OCI-LY1 (cell line): ENCODE data around the gene GGN.

ENCODE experiments used
- H2AFZ ChIP-seq: fragments of 200-600 bp; sonication (generic), shearing (Covaris generic); 2 replicates; pipeline ENCODE4 v1.6.0; 2014; ENCODE audit warnings: antibody characterized with exemption, mild to moderate bottlenecking, low read length
- H3F3A ChIP-seq: fragments of 200-600 bp; sonication (generic), shearing (Covaris generic); 2 replicates; pipeline ENCODE4 v1.6.0; 2014; ENCODE audit warnings: mild to moderate bottlenecking, antibody characterized with exemption, low read length, moderate library complexity; ENCODE audit not compliant: insufficient read depth
- H3K27ac ChIP-seq: fragments of 200-600 bp; sonication (generic); 2 replicates; pipeline ENCODE4 v1.5.1; 2014; ENCODE audit warnings: low read length, mixed run types, mild to moderate bottlenecking, low read depth; ENCODE audit not compliant: poor library complexity, severe bottlenecking
- H3K27me3 ChIP-seq: fragments of 200-600 bp; sonication (generic); 2 replicates; pipeline ENCODE4 v1.6.0; 2014; ENCODE audit warnings: antibody characterized with exemption, mild to moderate bottlenecking, low read length, moderate library complexity; ENCODE audit not compliant: insufficient read depth
- H3K36me3 ChIP-seq: fragments of 200-600 bp; sonication (generic); 2 replicates; pipeline ENCODE4 v1.6.1; 2014; ENCODE audit warnings: mild to moderate bottlenecking, antibody characterized with exemption, low read length, moderate library complexity, mixed read lengths; ENCODE audit not compliant: insufficient read depth
- H3K4me1 ChIP-seq: fragments of 200-600 bp; sonication (generic); 2 replicates; pipeline ENCODE4 v1.5.1; 2014; ENCODE audit warnings: mild to moderate bottlenecking, low read length, moderate library complexity; ENCODE audit not compliant: insufficient read depth, severe bottlenecking
- H3K4me2 ChIP-seq: fragments of 200-600 bp; sonication (generic), shearing (Covaris generic); 2 replicates; pipeline ENCODE4 v1.6.1; 2014; ENCODE audit warnings: low read length
- H3K4me3 ChIP-seq: fragments of 200-600 bp; sonication (generic); 2 replicates; pipeline ENCODE4 v1.5.1; 2014; ENCODE audit warnings: low read length, low read depth, mild to moderate bottlenecking, mixed read lengths; ENCODE audit not compliant: poor library complexity, severe bottlenecking
- H3K79me2 ChIP-seq: fragments of 200-600 bp; shearing (Covaris generic); 2 replicates; pipeline ENCODE4 v1.6.1; 2016; ENCODE audit warnings: mixed run types, low read length, mixed read lengths; ENCODE audit not compliant: insufficient read depth
- H3K9ac ChIP-seq: fragments of 200-600 bp; sonication (generic), shearing (Covaris generic); 2 replicates; pipeline ENCODE4 v1.6.1; 2014; ENCODE audit warnings: mild to moderate bottlenecking, low read length, mixed read lengths
- H3K9me2 ChIP-seq: fragments of 200-600 bp; sonication (generic), shearing (Covaris generic); 2 replicates; pipeline ENCODE4 v1.6.1; 2014; ENCODE audit warnings: low read depth, mild to moderate bottlenecking, low read length, mixed read lengths
- H3K9me3 ChIP-seq: fragments of 200-600 bp; shearing (Covaris generic); 2 replicates; pipeline ENCODE4 v1.6.1; 2014; ENCODE audit warnings: low read length, mixed read lengths
- H4K20me1 ChIP-seq: fragments of 200-600 bp; sonication (generic), shearing (Covaris generic); 2 replicates; pipeline ENCODE4 v1.6.0; 2016; ENCODE audit warnings: mild to moderate bottlenecking, low read length; ENCODE audit not compliant: insufficient read depth
- CTCF ChIP-seq: fragments of 200-600 bp; sonication (generic), shearing (Covaris generic); IDR thresholded peaks from 2 replicates; pipeline ENCODE4 v1.5.1; 2017; ENCODE audit warnings: mild to moderate bottlenecking, antibody characterized with exemption, low read length, moderate library complexity, mixed read lengths
- EZH2 ChIP-seq: fragments of 200-600 bp; sonication (generic), shearing (Covaris generic); IDR thresholded peaks from 2 replicates; pipeline ENCODE4 v1.8.0; 2017; ENCODE audit warnings: borderline replicate concordance, mixed run types, mild to moderate bottlenecking, antibody characterized with exemption, low read length, moderate library complexity, mixed read lengths

Gene GGN

GRCh38 chr19:38433268-38433733 is 45.5 kb upstream of the GGN start, which contains the start of gene RYR1:
RYR1 (plus strand) TSS chr19:38433691; CDS start chr19:38433830, 139 bp downstream.
- Histone ChIP-seq H3K36me3 (no peaks in the 10 kb centered on the region), H3K4me3 (no peak within 1 kb of the TSS), H3K4me1 (peaks cover 12% of the 10 kb centered on the region), H3K9me3 (no peaks in the 10 kb centered on the region), H3K79me2 (no peaks in the 10 kb centered on the region), H3K9ac (no peak within 1 kb of the TSS), H3K9me2 (no peaks in the 10 kb centered on the region), H3K4me2 (peak within 1 kb of the TSS; percentile 13; the same call in 1 of the 2 replicates), H3K27ac (no peak within 1 kb of the TSS), H3K27me3 (no peaks in the 10 kb centered on the region; the same call in 1 of the 2 replicates), H4K20me1 (no peaks in the 10 kb centered on the region), H3F3A (no peaks in the 10 kb centered on the region), H2AFZ (no peak within 1 kb of the TSS)
- no peak for TF ChIP-seq EZH2
- no peak for TF ChIP-seq CTCF

GRCh38 chr19:38430931-38431330 is 43.1 kb upstream of the GGN start:
- peaks cover 27% of the 10 kb centered on the region for H3K4me1 ChIP-seq
- no peaks in the 10 kb centered on the region for H3K36me3 ChIP-seq
- no peaks in the 10 kb centered on the region for H3K9me3 ChIP-seq
- no peak overlapping the region for H3K4me2 ChIP-seq
- no peak overlapping the region for H3K9ac ChIP-seq
- TF ChIP-seq CTCF (no peak), EZH2 (no peak)
- H3K79me2 ChIP-seq, result no peaks in the 10 kb centered on the region
- no peaks in the 10 kb centered on the region for H3F3A ChIP-seq
- H3K27me3 ChIP-seq, result no peaks in the 10 kb centered on the region
- no peaks in the 10 kb centered on the region for H4K20me1 ChIP-seq
- H3K9me2 ChIP-seq, result no peaks in the 10 kb centered on the region
- H3K4me3 ChIP-seq, result no peak overlapping the region
- no peak overlapping the region for H3K27ac ChIP-seq
- no peak overlapping the region for H2AFZ ChIP-seq

- no peaks in the 10 kb centered on the region for H4K20me1 ChIP-seq
- no peaks in the 10 kb centered on the region for H3K27me3 ChIP-seq
- H3K9me2 ChIP-seq, result no peaks in the 10 kb centered on the region
- no peaks in the 10 kb centered on the region for H3K9me3 ChIP-seq
- peaks cover 27% of the 10 kb centered on the region for H3K4me1 ChIP-seq
- no peak overlapping the region for H3K4me2 ChIP-seq
- no peaks in the 10 kb centered on the region for H3K79me2 ChIP-seq
- no peak overlapping the region for H3K4me3 ChIP-seq
- H3K9ac ChIP-seq, result no peak overlapping the region
- H3K27ac ChIP-seq, result peak overlapping the region; percentile 73
- TF ChIP-seq EZH2 (no peak), CTCF (no peak)
- no peaks in the 10 kb centered on the region for H3F3A ChIP-seq
- H3K36me3 ChIP-seq, result no peaks in the 10 kb centered on the region
- no peak overlapping the region for H2AFZ ChIP-seq
Observed at GRCh38 chr19:38429811-38430156, 42.0 kb upstream of the GGN start.
